HS-5 (cell line): Measurements from ENCODE around the gene PRKAR1B.

Experiments
- DNase-seq: peaks from one replicate; pipeline ENCODE4 v3.0.0-alpha.2; 2012; ENCODE audit warnings: low read depth

PRKAR1B gene

GRCh38 chr7:572416-573268 lies 154.4 kb downstream of the PRKAR1B start:
- DNase-seq: no peak

DNA sequence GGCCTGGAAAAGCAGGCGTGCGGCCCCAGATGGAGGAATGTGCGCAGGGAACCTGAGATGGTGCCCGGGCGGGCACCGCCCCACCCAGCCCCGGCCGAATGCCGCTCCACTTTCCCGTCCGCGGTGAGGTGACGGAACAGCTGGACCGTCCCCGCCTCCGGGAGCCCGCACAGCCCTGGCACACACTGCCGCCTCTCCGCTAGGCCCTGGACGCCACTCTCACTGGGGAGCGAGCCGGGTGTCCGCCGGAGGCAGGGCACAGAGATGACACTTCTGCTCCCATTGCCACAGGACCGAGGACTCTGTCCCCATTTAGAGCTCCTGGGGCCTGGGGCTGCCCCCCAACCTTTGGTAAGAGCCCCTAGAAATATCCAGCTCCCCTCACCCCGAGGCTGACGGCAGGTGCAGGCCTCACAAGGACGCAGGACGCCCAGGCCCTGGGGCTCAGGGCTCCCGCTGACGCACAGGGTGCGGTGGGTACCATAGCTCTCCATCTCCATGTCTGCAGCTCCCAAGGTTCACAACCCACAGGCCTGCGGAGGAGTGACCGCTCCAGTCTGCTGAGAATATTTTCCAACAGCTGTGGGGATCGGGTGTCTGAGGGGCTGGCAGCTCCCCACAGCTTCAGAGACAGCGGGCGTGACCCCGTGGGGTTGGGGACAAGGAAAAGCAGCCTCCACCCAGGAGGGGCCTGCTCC lies 155.2 kb downstream of the PRKAR1B start:
- DNase-seq: no peak

DNA sequence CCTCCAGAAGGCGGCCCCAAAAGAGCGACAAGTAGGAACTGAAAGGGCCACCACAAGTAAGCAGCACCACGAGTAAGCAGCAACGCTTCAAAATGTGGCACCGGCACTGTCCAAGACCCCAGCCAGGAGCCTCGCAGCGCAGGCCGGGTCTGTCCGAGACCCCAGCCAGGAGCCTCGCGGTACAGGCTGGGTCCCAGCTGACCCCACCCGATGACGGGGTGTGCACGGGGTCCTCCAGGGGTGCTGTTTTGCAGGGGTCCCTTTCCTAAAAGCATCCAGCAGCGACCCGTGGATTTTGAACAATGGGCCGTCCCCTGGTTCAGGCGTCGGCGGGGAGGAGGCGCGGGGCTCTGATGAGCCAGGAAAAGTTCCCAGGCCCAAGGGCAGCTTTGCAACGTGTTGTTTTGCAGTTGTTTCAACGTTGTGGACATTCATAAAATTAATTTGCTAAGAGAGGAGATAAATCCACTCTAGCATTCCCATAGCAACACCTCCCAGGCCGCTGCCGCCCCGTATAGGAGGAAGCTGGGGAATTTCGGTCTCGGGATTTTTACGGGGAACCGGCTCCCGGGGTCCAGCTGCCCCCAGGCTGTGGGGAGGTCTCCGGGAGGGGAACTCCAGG lies 155.9 kb downstream of the PRKAR1B start:
- DNase-seq: no peak

- DNase-seq: no peak
These were observed 156.3 kb downstream of the PRKAR1B start for GRCh38 chr7:570801-571070.

DNA sequence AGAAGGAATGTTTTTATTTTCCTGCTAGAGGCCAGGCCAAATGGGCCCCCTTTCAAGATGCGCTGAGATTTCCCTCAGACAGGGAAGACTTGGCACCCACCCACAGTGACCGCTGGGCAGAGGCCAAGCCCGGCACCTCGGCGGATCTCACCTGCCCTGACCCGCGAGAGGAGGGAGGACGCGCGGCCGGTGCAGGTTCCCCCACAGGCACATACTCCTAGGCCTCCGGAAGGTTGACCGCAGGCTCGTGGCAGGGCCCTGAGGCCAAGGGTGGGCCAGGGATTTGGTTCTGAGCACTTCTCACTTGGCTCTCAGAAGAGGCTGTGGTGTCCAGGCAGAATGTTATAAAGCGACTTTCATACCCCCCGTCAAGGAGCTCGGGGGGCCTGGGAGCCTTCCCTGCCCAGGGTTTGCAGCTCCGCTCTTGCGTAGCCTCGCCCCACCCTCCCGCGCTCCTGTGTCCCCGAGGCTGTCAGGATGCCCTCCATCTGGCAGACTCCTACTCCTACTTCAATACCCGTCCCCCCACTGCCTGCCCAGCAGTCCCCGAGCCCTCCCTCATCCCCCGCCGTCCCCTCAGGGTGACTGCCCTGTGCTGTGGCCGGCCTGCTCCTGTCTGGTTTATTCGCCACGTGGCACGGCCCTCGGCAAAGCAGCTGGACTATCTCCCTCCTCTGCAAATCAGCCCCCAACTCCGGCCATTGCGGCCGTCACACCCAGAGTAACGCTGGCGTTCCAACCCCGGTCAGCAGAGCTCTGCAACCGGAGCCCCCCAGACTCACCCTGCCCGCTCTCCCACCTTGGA lies 156.9 kb downstream of the PRKAR1B start:
- no peak for DNase-seq

GRCh38 chr7:569071-569855 lies 157.8 kb downstream of the PRKAR1B start:
- DNase-seq: no peak

- DNase-seq: no peak
These were observed 158.8 kb downstream of the PRKAR1B start for GRCh38 chr7:568031-568951.

GRCh38 chr7:567305-567883 lies 159.7 kb downstream of the PRKAR1B start:
- no peak for DNase-seq

DNA sequence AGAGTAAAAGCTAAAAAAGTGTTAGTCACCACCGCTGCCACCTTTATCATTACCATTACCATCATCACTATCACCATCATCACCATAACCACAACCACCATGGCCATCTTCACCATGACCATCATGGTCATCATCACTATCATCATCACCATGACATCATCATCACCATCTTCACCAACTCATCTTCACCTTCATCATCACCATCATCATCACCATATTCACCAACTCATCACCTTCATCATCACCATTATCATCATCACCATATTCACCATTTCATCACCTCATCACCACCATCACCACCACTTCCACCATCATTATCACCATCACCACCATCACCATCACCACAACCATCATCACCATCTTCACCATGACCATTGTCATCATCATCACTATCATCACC lies 161.0 kb downstream of the PRKAR1B start:
- DNase-seq: no peak

- DNase-seq: no peak
These were observed 162.8 kb downstream of the PRKAR1B start for GRCh38 chr7:564176-564865.

GRCh38 chr7:563629-564170 lies 163.4 kb downstream of the PRKAR1B start:
- no peak for DNase-seq

DNA sequence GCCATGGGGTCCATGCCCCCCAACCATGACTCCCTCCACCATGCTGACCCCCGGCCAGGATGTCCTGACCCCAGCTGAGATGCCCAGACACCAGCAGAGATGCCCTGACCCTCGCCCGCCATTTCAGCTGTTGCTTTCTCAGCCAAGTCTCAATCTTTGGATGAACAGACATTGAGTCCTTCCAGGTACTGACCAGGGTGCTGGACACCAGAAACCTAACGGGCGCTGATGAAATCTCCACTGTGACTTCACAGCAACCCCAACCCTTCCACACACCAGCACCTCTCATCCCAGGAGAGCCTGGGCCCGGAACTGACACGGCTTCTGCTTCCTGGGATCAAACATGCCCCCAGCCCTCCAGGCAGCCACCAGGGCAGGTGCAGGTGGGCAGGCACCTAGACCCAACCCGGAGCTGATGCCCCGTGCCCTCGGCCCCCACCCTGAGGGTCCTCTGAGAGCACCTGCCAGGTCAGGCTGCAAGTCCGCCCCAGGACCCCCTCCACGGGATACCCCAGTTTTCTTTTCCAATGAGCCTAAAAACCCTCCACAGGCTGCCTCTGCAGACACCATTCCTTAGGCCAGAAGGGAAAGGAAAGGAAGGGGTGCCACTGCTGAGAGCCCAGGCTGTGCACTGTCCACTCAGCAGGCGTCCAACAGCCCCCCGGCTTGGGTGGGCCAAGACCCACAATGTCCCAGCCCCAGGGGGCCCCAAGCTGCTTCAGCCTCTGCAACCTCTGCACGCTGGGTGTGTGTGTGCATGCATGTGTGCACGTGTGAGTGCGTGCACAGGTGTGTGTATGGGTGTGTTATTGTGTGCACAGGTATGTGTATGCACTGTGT lies 164.1 kb downstream of the PRKAR1B start:
- DNase-seq: no peak

DNA sequence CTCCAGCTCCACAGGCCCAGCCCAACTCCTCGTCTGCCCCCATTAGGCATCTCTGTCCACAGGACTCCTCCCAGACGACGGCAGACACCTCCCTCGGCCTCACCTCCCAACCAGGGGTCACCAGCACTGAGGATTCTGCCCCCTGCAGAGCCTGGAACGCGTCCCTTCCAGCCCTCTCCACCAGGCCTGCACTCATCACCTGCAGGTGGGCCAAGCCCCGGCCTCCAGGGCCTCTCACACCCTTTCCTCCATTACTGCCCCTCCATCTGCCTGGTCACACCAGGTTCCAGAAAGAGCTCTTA lies 164.8 kb downstream of the PRKAR1B start:
- no peak for DNase-seq

DNA sequence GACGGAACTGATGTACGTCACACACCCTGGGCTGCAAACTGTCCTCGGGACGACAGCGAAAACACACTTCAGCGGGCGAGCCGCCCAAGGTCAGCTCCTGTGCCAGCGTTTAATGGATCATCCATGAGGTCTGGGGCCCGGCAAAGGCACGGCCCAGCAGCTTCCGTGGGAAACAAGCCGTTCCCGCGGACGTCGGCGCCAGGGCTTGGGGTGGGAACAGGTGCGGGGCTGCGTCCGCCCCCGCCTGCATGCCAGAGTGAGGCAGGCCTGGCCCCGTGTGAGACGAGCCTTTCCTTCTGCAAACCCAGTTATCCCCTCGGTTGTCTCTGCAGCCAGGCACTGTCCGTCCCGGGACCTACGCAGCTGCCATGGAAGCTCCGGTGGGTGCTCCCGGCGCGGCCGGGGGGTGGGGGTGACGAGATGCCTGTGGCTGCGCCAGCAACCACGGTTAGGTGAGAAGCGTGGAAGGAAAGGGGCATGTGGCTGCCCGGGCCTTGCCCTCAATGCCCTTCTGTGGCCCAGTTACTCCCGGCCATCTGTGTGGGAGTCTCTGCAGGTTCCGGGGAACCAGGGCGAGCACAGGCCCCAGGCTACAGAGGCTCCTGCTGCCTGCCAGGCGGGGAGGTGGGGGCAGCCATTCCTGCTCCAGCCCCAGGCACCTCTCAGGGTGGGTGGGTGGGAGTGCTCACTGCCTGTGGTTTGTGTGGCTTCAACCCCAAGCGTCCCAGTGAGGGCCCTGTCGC lies 165.3 kb downstream of the PRKAR1B start:
- no peak for DNase-seq

DNA sequence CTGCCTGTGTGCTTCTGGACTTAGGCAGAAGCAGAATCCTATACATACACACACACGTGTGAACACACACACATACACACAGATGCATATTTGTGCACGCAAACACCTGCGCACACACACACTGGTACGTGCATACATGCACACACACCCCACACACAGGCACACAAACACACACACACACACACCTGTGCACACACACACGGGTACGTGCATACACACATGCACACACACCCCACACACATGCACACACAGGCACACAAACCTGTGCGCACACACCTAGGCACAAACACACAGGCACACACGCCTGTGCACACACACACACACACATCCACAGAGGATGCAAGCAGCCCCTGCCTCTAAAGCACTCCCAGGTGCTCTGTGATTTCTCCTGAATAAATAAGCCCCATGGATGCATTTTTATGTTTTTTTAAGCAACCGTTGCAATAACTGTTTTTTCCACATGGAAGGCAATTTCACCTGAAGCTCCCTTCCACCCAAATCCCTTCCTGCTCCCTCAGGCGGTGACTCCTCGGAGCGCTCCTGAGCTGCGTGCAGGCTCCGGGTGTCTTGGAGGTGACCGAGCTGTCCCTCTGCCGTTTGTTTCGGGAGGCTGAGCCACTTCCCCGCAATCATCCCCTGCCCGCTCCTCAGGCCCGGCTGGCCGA lies 166.0 kb downstream of the PRKAR1B start:
- DNase-seq: no peak

DNA sequence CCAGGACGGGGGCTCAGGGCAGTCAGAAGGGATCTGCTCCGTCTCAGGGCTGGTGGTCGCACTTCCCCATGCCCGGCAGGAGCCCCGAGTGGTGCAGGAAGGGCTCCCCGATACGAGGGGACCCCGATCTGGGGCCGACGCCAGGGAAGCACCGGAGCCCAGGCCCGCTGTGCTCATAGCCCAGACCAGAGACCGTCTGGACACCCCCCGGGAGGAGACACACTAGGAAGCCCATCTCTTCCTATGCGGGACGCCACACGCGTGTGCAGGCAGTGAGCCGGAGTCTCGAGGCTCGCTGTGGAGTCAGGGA lies 167.7 kb downstream of the PRKAR1B start:
- DNase-seq: no peak

- no peak for DNase-seq
These were observed 169.6 kb downstream of the PRKAR1B start for GRCh38 chr7:557558-557881.
